Measurements from ENCODE around the gene WWOX. TPM values are rescaled to one million over a fixed set of nuclear protein-coding genes. Genes with fewer than 3 reads are reported as not detected.

Gene WWOX
- total and polyA plus RNA-seq, 2 of the 8 experiments (the other 6 are each of a cell fraction or from before 2014, with no cell fraction given), result 5.4 to 16.7 TPM

GRCh38 chr16:78812582-78812981 lies 713.1 kb downstream of the WWOX start (continued):
- TF ChIP-seq CHD7 (IDR thresholded peaks at IDR 0.05; ENCODE audit: insufficient replicate concordance, low read length), result no peak
- no peak for TF ChIP-seq POLR2AphosphoS5 (IDR thresholded peaks at IDR 0.05; ENCODE audit: low read depth, low read length)
- no peak for TF ChIP-seq PHF8 (conservative IDR thresholded peaks at IDR 0.05; ENCODE audit: low read depth, low read length)
- no peak for TF ChIP-seq TAF7 (optimal IDR thresholded peaks at IDR 0.05; ENCODE audit: borderline replicate concordance, low read depth, low read length)
- TF ChIP-seq GABPA (IDR thresholded peaks at IDR 0.05; ENCODE audit: borderline replicate concordance, insufficient read depth, low read length), result no peak
- no peak for TF ChIP-seq E2F6 (IDR thresholded peaks at IDR 0.05)

Measured in H1 (cell line).